ENCODE results near the gene TRAPPC8. TPM values are rescaled to one million over a fixed set of nuclear protein-coding genes. Genes with fewer than 3 reads are reported as not detected.
"Not testable (repeated sequence)": the region's sequence is repeated elsewhere in the genome, so short reads cannot be mapped to it uniquely, and the experiment has no call there.

TRAPPC8 gene
- total RNA-seq, 1 donor from 2014 or later = 37.9 TPM

DNA sequence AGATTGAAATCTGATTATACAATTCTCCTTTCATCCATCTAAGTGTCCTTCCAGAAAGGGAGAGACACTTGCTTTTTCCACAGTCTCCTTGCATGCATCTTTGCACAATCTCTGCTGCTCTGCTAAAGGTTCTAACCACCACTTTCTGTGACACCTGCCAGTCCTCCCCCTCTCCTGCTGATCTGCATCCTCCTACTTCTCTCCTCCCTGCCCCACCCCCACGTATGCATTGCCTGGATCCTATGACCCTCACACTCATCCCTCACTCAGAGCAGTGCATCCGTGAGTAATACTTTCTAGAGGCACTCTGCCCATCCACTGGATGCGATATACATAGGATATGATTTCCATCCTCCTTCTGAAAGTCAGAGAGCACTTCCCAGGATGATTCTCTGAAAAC, 27.7 kb upstream of the TRAPPC8 start:
- TF ChIP-seq, protein P1, sequence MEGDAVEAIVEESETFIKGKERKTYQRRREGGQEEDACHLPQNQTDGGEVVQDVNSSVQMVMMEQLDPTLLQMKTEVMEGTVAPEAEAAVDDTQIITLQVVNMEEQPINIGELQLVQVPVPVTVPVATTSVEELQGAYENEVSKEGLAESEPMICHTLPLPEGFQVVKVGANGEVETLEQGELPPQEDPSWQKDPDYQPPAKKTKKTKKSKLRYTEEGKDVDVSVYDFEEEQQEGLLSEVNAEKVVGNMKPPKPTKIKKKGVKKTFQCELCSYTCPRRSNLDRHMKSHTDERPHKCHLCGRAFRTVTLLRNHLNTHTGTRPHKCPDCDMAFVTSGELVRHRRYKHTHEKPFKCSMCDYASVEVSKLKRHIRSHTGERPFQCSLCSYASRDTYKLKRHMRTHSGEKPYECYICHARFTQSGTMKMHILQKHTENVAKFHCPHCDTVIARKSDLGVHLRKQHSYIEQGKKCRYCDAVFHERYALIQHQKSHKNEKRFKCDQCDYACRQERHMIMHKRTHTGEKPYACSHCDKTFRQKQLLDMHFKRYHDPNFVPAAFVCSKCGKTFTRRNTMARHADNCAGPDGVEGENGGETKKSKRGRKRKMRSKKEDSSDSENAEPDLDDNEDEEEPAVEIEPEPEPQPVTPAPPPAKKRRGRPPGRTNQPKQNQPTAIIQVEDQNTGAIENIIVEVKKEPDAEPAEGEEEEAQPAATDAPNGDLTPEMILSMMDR (IDR thresholded peaks at IDR 0.05; ENCODE audit: insufficient read depth, low read length, severe bottlenecking) = no peak
- DNase-seq (ENCODE audit: low read depth) (no peak), FAIRE-seq (no peak)
- no peak overlapping the region for H3K4me3 ChIP-seq (ENCODE audit: low read depth, low read length)
- no peaks in the 10 kb centered on the region for H3K27me3 ChIP-seq (ENCODE audit: control insufficient read depth, insufficient read depth, low read length)
- H3K36me3 ChIP-seq (ENCODE audit: control insufficient read depth, insufficient read depth, low read length) = no peaks in the 10 kb centered on the region

DNA sequence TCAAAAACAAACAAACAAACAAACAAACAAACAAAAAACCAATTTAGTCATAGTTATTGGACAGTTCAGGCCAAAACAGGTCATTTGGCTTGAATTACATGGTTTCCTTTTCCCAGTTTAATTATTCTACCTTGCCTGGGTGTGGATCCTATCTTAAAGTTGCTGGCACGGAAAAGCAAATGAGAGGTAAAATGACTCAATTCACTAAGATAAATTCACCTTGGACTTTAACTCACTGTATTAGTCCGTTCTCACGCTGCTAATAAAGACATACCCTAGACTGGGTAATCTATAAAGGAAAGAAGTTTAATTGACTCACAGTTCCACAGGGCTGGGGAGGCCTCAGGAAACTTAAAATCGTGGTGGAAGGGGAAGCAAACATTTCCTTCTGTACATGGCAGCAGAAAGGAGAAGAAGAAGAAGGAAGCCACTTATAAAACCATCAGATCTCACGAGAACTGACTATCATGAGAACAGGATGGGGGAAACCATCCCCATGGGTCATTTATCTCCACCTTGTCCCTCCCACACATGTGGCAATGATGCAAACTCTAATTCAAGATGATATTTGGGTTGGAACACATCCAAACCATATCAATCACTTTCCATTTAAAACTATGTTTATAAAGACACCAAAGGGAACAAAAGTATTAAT, 22.5 kb upstream of the TRAPPC8 start:
- no peak overlapping the region for H3K4me3 ChIP-seq (ENCODE audit: low read depth, low read length)
- peak; percentile 13 for FAIRE-seq
- H3K36me3 ChIP-seq (ENCODE audit: control insufficient read depth, insufficient read depth, low read length) = no peaks in the 10 kb centered on the region
- no peaks in the 10 kb centered on the region for H3K27me3 ChIP-seq (ENCODE audit: control insufficient read depth, insufficient read depth, low read length)
- TF ChIP-seq, protein P1 (IDR thresholded peaks at IDR 0.05; ENCODE audit: insufficient read depth, low read length, severe bottlenecking) = no peak
- DNase-seq (ENCODE audit: low read depth) = no peak

DNA sequence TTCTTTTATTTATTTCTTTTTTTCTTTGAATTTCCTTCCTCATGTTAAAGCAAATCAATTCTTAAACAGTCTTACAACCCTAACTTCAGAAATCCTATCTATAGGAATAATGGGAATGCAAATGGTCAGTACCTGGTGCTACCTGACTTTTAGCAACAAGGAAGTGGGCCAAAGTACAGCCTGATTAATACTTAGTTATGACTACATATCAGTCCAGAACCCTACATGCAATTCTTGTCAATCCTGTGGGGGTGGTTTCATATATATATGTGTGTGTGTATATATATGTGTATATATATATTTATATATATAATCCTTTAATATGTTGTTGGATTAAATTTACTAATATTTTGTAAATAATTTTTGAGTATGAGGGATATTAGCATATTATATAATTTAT, 14.8 kb upstream of the TRAPPC8 start:
- H3K27me3 ChIP-seq (ENCODE audit: control insufficient read depth, insufficient read depth, low read length) = no peaks in the 10 kb centered on the region
- DNase-seq (ENCODE audit: low read depth) (no peak), FAIRE-seq (no peak)
- H3K36me3 ChIP-seq (ENCODE audit: control insufficient read depth, insufficient read depth, low read length) = no peaks in the 10 kb centered on the region
- H3K4me3 ChIP-seq (ENCODE audit: low read depth, low read length) = no peak overlapping the region
- TF ChIP-seq, protein P1 (IDR thresholded peaks at IDR 0.05; ENCODE audit: insufficient read depth, low read length, severe bottlenecking) = no peak

DNA sequence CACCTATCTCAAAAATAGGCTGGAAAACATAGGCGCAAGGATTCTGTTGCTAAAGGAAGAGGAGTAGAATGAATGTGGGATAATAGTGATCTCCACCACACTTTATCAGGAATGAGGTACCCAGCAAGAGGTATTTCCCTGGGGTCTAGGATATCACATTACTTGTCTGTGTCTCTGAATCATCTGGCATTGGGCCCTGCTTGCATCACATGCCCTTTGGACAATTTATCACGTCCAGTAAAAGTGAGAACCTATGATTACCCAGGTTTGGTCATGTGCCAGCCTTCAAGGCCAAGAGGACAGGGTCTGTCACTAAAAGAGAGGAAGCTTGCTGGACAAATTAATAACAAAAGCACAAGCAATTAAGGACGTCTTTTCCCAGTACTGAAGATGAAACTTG, 11.4 kb upstream of the TRAPPC8 start:
- DNase-seq (ENCODE audit: low read depth) (peak; percentile 60), FAIRE-seq (no peak)
- TF ChIP-seq, protein P1 (IDR thresholded peaks at IDR 0.05; ENCODE audit: insufficient read depth, low read length, severe bottlenecking) = no peak
- Histone ChIP-seq H3K36me3 (ENCODE audit: control insufficient read depth, insufficient read depth, low read length) (no peaks in the 10 kb centered on the region), H3K4me3 (ENCODE audit: low read depth, low read length) (no peak overlapping the region), H3K27me3 (ENCODE audit: control insufficient read depth, insufficient read depth, low read length) (no peaks in the 10 kb centered on the region)

DNA sequence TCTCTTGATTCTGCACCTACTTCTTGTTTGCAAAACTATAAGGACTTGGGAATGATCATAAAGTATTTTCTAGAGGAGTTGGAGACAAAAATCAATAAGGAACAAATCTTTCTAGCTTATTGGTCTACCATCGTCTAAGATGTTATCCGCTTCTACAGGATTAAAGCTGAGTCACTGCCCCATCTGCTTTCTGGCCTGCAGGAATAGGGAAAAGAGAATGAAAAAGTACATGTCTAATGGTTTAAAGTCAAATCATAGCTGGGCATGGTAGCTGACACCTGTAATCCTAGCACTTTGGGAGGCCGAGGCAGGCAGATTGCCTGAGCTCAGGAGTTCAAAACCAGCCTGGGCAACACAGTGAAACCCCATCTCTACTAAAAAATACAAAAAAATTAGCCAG, 10.8 kb upstream of the TRAPPC8 start:
- not testable (repeated sequence) for FAIRE-seq; H3K4me3 ChIP-seq (ENCODE audit: low read depth, low read length); H3K27me3 ChIP-seq (ENCODE audit: control insufficient read depth, insufficient read depth, low read length); DNase-seq (ENCODE audit: low read depth); H3K36me3 ChIP-seq (ENCODE audit: control insufficient read depth, insufficient read depth, low read length)

DNA sequence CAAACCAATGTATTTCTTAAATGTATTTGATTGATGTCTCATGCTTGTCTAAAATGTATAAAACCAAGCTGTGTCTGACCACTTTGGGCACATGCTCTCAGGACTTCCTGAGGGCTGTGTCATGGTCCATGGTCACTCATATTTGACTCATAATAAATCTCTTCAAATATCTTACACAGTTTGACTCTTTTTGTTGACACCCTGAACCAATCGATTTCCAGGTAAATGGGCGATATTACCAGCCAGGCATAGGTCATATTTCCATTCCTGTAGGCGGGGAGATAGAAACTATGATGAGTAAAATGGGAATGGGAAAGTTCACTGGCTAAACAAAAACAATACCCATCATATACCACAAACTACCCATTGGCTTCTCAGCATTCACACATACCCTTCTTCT, 9.3 kb upstream of the TRAPPC8 start:
- DNase-seq (ENCODE audit: low read depth) (no peak), FAIRE-seq (no peak)
- H3K36me3 ChIP-seq (ENCODE audit: control insufficient read depth, insufficient read depth, low read length) = no peaks in the 10 kb centered on the region
- no peaks in the 10 kb centered on the region for H3K27me3 ChIP-seq (ENCODE audit: control insufficient read depth, insufficient read depth, low read length)
- H3K4me3 ChIP-seq (ENCODE audit: low read depth, low read length) = no peak overlapping the region
- TF ChIP-seq, protein P1 (IDR thresholded peaks at IDR 0.05; ENCODE audit: insufficient read depth, low read length, severe bottlenecking) = no peak
